ENCODE measurements around the gene RABGAP1L. TPM values are rescaled to one million over a fixed set of nuclear protein-coding genes. Genes with fewer than 3 reads are reported as not detected.
"Not testable (repeated sequence)": the region's sequence is repeated elsewhere in the genome, so short reads cannot be mapped to it uniquely, and the experiment has no call there.

RABGAP1L gene
- total RNA-seq, 1 experiment from 2014 or later = 20.8 TPM

DNA sequence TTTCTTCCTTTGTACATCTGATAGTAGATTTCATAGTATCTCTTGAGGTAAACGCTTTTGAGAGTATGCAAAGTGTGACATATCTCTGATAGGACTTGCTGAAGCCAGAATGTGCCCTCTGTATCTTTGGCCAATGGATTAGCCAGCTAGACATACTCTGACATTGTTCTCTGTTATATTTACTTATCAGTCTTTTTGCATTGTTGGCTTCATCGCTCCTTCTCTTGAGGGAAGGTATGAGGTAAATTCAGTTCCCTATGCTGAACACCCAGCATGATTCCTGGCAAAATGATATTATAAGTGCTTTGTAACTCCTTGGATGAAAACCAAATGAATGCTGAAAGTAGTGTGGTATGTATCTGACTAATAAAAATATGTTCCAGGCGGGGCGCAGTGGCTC lies 677.2 kb downstream of the RABGAP1L start:
- no peak for DNase-seq (ENCODE audit: extremely low read depth, low read depth)

DNA sequence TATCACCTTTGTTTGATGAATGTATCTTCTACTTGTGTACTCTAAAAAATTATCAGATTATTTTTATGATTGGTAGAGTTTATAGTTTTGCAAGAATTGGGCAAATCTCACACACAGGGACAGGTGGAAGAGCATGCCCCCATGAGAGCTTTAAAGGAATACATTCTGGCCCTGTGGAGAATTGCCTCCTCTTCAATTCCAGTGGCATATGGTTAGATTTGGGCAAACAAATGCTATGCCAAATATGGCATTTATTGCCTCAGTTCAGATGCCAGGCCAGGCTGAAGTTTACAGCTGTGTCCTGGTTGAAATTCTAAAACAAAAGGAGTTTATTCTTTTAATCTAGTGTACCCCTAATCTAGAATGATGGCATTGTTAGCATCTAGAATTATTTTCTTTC lies 678.1 kb downstream of the RABGAP1L start:
- DNase-seq (ENCODE audit: extremely low read depth, low read depth) = no peak

DNA sequence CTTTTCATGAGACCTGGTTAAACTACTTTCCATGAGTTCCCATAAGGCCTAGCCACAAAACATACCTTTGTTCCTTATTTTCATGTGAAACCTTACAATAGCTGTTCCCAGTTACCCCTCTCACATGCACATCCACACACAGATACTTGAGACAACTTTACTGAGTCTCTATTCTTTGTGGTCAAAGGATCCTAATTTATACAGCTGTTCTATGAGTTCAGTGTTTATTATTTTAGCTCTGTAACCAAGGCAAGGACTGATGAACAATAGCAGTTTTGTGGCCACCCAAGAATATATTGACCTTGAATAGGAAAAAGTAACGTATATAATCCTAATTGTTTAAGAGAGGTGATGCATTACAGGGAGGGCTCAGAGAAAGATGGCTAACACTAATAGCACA lies 679.9 kb downstream of the RABGAP1L start:
- DNase-seq (ENCODE audit: extremely low read depth, low read depth) = no peak

DNA sequence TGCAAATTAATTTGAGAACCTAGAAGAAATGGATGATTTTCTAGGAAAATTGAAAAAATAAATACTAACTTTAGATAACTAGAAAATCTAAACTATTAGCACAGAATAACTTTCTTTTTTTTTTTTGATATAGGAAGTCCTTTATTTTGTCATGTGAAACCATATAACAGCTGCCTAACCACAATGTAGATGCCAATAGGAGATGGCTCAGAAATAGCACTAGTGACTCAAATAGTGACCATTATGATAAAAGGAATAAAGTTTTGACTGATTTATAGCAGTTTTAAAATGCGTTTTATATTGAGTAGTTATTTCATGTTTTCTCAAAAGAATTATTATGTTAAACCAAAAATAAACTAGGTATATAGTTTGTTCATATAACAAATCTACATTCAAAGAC lies 682.4 kb downstream of the RABGAP1L start:
- DNase-seq (ENCODE audit: extremely low read depth, low read depth) = no peak

DNA sequence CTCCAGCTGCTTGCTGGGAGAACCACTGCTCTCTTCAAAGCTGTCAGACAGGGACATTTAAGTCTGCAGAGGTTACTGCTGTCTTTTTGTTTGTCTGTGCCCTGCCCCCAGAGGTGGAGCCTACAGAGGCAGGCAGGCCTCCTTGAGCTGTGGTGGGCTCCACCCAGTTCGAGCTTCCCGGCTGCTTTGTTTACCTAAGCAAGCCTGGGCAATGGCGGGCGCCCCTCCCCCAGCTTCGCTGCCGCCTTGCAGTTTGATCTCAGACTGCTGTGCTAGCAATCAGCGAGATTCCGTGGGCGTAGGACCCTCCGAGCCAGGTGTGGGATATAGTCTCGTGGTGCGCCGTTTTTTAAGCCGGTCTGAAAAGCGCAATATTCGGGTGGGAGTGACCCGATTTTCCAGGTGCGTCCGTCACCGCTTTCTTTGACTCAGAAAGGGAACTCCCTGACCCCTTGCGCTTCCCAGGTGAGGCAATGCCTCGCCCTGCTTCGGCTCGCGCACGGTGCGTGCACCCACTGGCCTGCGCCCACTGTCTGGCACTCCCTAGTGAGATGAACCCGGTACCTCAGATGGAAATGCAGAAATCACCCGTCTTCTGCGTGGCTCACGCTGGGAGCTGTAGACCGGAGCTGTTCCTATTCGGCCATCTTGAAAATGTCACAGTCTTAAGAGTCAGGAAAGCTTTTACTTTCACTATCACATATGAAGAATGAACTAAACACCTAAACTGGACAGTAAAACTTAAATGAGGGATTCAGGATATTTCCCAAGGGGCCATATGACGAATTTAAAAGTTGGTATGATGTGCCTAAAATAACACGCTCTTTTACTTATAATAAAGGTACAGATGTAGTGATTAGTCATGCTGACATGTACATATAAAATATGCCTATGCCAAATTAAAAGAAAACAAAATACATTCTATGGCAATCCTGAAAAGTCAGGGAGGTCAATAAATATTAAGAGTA lies 689.6 kb downstream of the RABGAP1L start:
- peak; percentile 21 for DNase-seq (ENCODE audit: extremely low read depth, low read depth)

DNA sequence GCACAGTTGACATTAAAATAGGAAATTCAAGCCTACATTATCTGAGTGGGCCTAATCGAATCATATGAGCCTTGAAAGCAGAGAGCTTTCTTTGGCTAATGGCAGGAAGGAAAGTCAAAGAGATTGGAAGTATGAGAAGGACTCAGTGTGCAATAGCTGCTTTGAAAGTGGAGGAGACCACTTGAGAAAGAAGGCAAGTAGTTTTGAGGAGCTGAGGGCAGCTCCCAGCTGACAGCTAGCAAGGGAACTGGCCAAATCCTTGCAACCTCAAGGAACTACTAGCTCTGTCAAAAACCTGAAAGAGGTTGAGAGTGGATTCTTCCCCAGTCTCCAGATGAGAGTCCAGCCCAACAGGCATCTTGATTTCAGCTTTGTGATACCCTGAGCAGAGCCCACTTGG lies 691.4 kb downstream of the RABGAP1L start:
- no peak for DNase-seq (ENCODE audit: extremely low read depth, low read depth)

DNA sequence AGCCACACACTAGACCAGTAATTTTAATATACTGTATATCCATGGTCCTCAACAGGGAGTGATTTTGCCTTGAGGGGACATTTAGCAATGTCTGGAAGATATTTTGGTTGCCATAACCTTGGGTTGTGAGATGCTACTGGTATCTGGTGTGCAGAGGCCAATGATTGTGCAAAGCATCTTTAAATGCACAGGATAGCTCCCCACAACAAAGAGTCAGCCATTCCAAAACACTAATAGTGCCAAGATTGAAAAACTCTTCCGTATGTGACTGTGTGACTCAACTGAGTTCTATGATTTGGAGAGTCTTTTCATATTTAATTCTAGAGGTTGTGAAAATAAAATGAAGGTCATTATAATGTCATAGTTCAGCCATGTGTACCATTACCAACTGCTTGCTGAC lies 699.0 kb downstream of the RABGAP1L start:
- no peak for DNase-seq (ENCODE audit: extremely low read depth, low read depth)

DNA sequence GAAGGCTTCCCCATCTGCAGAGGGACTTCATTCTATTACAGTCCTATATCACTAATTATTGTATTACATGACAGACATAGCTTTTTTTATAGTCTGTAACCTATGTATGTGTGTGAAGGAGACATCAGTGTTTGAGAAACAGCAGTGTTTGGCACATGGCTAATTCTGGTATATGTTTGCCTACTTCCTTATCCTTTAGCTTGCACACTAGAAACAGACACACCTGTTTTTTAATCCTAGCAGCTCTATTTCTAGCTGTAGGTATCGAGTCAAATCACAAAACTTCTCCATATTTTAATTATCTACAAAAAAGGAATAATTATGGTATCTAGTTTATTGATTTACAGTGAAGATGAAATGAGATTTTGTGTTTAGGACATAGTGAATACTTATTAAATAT lies 711.0 kb downstream of the RABGAP1L start:
- no peak for DNase-seq (ENCODE audit: extremely low read depth, low read depth)

DNA sequence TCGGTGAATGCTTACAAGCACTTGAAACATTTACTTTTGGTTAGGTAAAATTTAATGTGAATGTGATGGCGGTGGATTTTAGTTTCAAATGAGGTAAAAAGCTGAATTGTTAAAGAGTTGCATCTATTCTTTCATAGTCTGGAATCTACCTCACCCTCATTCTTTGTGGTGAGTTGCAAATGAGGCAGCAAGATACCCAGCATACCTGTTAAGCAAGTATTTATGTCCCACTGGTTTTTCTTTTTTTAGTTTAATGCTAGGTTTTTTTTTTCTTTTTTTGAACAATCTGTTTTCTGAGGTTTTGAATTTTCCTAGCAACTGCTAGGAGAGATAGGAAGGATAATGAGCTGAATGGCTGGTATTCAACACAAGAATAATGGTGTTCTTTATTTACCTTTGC lies 712.6 kb downstream of the RABGAP1L start:
- DNase-seq (ENCODE audit: extremely low read depth, low read depth) = no peak

DNA sequence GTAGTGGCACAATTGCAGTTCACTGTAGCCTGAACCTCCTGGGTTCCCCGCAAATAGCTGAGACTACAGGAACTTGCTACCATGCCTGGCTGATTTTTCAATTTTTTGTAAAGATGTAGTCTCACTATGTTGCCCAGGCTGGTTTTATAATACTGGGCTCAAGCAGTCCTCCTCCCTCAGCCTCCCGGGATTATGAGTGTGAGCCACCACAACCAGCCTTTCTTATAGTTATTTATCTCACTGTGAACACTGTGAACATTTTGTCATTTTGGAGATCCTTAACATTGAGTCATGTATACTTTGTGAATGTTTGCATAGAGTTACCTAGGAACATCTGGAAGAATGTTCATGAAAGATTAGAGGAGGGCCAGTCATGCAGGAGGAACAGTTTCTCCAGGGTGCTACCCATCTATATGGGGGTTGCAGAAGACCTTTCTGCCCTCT lies 713.3 kb downstream of the RABGAP1L start:
- DNase-seq (ENCODE audit: extremely low read depth, low read depth) = no peak

DNA sequence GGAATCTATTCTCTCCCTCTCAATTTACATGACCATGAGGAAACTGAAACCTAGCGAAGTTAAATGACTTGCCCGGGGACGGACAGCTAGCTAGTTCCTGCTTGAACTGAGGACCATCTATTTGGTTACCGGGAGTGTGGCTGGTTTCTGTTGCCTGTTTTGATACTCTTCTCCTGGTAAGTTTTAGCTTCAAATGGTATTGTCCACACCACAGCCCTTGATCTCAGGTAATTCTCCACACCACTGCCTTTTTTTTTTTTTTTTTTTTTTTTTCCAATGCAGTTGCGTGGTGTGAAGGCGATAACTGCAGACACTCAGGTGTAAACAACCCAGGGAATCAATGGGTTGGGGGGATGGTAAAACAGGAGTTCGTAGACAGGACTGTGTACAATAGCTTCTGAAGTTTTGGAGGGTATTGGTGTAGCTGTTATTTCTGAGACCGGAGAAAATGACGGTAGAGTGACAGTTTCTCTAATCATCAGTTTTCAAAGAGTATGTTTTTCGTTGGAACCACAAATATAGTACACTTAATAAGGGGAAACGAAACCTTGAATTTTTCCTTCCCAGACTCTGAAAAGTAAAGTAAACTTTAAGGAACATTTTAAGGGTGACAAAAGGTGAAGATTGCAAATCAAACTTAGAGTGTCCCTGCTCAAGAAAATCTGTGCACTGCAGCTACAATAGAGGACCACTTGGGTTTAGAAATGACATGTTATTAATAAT lies 715.2 kb downstream of the RABGAP1L start:
- no peak for DNase-seq (ENCODE audit: extremely low read depth, low read depth)

DNA sequence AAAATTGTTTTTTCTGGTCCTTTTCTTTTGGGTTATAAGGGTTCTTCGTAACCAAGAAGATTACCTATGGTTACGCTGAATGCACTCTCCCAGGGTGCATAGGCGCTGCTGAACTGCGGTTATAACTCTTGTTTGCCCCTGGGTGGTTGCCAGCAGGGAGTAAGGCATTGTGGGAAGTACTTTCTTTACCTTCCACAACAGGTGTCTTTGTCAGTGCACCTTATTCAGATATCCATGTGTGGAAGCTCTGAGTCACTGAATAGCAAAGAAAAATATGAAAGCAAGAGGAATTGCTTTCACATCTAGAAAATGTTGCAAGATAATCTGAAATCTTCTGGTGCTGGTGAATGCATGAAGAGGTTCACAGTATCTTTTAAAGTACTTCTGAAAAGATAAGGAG lies 716.0 kb downstream of the RABGAP1L start:
- no peak for DNase-seq (ENCODE audit: extremely low read depth, low read depth)

DNA sequence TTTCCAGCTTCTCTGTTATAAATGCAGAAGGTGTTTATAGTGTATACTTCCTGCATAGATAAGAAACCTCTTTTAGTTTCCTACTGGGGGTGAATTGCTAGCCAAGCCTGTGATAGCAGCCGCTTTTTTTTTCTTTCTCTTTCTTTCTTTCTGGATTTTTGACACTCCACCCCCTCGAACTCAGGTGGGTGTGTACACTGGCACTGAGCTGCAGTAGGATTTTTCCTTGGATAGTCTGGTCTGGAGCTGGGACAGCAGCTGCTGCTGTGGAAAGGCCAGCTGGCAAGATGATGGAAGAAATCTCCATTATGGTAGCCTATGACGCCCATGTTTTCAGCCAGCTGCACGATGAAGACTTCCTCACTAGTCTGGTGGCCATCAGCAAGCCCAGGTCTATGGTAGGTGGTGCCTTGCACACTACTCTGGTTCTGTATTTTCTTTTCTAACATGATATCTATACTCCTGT lies 717.9 kb downstream of the RABGAP1L start:
- no peak for DNase-seq (ENCODE audit: extremely low read depth, low read depth)

DNA sequence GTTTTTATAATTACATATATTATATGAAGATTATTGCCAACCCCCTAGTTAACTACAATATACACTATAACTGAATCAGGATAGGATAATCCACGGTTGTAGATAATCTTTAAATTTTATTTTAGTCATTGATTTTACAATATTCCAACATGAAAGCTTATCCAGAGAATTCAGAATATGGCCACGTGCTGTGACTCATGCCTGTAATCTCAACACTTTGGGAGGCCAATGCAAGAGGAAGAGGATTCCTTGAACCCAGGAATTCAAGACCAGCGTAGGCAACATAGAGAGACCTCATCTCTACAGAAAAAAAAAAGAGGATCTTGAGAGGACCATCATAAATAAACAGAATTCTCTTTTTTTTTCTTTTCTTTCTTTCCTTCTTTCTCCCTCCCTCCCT lies 720.9 kb downstream of the RABGAP1L start:
- no peak for DNase-seq (ENCODE audit: extremely low read depth, low read depth)

DNA sequence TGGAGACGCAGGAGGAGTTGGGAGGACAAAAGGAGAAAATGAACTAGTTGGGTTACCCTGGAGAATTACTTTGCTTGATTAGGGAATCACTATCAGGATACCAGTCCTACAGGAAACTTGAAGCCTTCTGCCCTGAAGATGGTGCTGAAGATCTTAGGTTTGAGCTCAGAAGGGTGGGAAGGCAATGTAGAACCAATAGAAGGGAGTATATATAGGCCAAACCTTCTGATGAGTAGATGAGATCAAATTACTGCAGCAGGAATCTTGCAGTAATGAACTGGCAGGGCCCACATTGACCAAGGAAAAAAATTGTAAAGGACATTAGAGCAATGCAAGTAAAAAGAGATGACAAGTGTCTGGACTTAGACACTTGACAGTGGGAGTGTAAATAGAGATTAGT lies 724.1 kb downstream of the RABGAP1L start:
- no peak for DNase-seq (ENCODE audit: extremely low read depth, low read depth)

DNA sequence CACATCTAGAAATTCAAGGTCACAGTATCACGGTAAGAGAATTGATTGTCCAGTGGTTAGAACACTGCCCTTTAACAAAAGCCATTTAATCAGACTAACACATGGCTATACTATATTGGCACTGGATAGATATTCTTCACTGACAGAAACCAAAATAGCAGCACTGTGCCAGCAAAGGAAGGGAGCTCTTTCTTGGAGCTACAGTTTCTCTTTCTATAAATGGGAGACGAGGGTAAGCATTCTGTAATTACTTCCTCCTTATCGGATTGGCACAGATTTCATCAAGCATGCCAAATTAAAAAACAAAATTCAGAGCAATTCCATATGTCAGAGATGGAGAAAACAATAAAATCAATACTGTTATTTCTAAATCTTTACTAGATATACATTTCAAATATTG lies 724.7 kb downstream of the RABGAP1L start:
- no peak for DNase-seq (ENCODE audit: extremely low read depth, low read depth)

DNA sequence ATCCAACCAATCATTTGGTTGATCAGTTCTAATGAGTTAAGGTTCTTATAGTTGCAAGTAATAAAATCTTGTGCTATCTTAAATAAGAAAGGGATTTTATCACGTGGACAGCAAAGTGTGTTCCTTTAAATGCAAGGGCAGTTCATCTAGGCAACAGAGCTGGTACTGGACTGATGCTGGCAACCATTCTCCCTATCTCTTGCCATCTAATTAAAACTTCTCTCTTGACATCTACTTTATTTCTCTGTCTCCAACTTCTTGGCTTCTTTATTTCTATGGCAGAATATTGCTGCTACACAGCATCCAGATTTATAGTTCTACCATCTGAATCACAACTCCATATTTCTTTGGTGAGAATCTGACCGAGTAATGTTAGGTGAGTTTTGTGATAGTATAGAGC lies 725.2 kb downstream of the RABGAP1L start:
- DNase-seq (ENCODE audit: extremely low read depth, low read depth) = no peak

DNA sequence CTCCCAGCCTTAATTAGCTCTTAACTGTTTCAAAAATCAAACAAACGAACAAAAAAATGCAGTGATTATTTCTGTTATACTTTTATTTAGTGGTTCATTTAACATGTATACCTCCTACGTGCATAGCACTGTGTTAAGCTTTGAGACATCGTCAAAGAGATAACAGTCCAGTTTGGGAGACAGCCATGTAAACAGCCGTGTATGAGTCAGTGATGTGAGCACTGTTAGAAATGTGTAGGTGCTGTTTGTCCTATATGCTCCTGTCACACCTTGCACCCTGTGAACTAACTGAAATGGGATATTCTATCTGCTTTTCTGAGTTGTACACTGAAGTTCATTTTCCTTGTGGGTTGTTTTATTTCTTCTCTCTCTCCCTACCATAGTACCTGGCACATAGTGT lies 730.7 kb downstream of the RABGAP1L start:
- no peak for DNase-seq (ENCODE audit: extremely low read depth, low read depth)

DNA sequence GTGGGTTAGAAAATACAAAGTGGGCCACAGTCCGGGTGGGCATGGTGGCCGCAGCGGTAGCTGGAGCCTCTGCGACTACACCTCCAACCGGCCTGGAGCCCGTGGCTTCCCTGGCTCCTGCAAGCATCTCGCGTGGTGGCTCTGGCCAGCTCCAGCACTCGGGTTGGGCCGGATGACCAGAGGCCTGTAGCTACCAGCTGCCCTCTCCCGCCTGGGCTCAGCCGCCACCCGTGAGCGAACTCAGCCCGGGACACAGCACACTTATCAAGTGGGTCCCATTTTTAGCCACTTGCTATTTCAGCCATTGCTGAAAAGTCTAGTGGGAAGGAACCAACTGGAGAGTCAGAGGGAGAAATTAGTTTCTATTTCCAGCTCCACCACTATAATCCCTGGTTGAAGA lies 732.7 kb downstream of the RABGAP1L start:
- no peak for DNase-seq (ENCODE audit: extremely low read depth, low read depth)

DNA sequence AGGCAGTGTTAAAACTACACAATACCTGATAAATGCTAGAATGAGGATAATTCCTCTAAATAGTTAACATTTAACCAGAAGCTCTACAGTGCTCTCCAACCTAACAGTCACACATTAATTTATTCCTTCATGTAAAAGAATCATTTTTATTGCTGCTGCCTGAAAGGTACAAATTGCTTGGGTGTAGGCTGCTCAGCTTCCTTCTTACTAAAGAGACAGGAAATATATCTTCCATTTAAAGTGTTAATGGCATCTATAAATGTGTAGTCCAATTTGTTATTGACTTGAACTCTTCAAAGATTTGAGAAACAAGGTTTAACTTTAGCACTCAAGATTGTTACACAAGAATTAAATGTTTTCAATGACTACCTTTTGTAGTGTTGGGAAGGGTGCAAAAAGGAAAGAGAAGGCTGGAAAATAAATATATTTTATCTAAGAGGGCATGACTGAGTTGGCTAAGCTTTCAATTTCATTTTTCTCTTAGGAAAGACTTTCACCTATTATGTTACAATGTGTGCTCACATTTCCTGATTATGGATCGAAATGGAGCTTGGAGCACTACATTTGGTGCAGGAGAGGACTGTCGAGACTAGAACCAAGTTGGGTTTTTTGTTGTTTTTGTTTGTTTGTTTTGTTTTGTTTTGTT lies 734.9 kb downstream of the RABGAP1L start:
- no peak for DNase-seq (ENCODE audit: extremely low read depth, low read depth)

DNA sequence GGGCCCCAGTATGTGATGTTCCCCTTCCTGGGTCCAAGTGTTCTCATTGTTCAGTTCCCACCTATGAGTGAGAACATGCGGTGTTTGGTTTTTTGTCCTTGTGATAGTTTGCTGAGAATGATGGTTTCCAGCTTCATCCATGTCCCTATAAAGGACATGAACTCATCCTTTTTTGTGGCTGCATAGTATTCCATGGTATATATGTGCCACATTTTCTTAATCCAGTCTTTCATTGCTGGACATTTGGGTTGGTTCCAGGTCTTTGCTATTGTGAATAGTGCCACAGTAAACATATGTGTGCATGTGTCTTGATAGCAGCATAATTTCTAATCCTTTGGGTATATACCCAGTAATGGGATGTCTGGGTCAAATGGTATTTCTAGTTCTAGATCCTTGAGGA lies 736.3 kb downstream of the RABGAP1L start:
- DNase-seq (ENCODE audit: extremely low read depth, low read depth) = not testable (repeated sequence)
